Endothelial cell of umbilical vein (primary cell): Measurements from ENCODE around the gene LCMT1. TPM values are rescaled to one million over a fixed set of nuclear protein-coding genes. Genes with fewer than 3 reads are reported as not detected.

Source experiments
- BruUV-seq: library from RNA; stranded (reverse); fragments of 400-500 nt; replicated peaks from 2 replicates; lab custom pipeline; 2021; lab: Mats Ljungman, UMichigan
- CTCF ChIA-PET: fragments of 300-600, 350-600 bp; sonication (Branson Sonifier 250); formaldehyde crosslinking; loops from one replicate; lab custom pipeline; 2021; ENCODE audit warnings: antibody characterized with exemption, inconsistent platforms; lab: Charles Lee
- POLR2A ChIA-PET: fragments of 300-600, 350-600 bp; sonication (Branson Sonifier 250); formaldehyde crosslinking; loops from one replicate; lab custom pipeline; 2021; ENCODE audit warnings: antibody characterized with exemption, inconsistent platforms; lab: Charles Lee
- DNase-seq: peaks from one replicate; pipeline ENCODE4 v3.0.0-alpha.2; 2011; ENCODE audit warnings: low read depth, low spot score
- FAIRE-seq: peaks from 2 replicates; lab custom pipeline; 2011; peaks lifted over from hg19 to GRCh38; lab: Jason Lieb, UNC
- H2AFZ ChIP-seq: 2 replicates; pipeline ENCODE4 v1.6.0; 2012; ENCODE audit warnings: low read depth, low read length, control low read depth, inconsistent platforms
- H3K27ac ChIP-seq: 2 replicates; pipeline ENCODE4 v1.5.1; 2011; ENCODE audit warnings: low read depth, mild to moderate bottlenecking, control low read depth, low read length, moderate library complexity; ENCODE audit not compliant: insufficient read depth
- H3K27me3 ChIP-seq, 2 experiments: 2 replicates each; pipeline versions ENCODE4 v1.6.0 to v1.6.1; 2011; ENCODE audit warnings: low read length in 2 of 2, mixed read lengths in 1 of 2; ENCODE audit not compliant: control insufficient read depth in 2 of 2, insufficient read depth in 2 of 2
- H3K36me3 ChIP-seq, 2 experiments: 2 replicates in 1 of 2; 3 replicates in 1 of 2; pipeline ENCODE4 v1.5.1; 2011; ENCODE audit warnings: low read length in 2 of 2, mild to moderate bottlenecking in 1 of 2, moderate library complexity in 1 of 2; ENCODE audit not compliant: control insufficient read depth in 2 of 2, insufficient read depth in 2 of 2; ENCODE audit errors: extremely low read depth in 1 of 2
- H3K4me1 ChIP-seq: 3 replicates; pipeline ENCODE4 v1.5.1; 2011; ENCODE audit warnings: mild to moderate bottlenecking, low read length; ENCODE audit not compliant: control insufficient read depth, insufficient read depth; ENCODE audit errors: extremely low read depth
- H3K4me2 ChIP-seq: 2 replicates; pipeline ENCODE4 v1.6.1; 2011; ENCODE audit warnings: low read length, control low read depth, mixed read lengths; ENCODE audit not compliant: insufficient read depth
- H3K4me3 ChIP-seq, 3 experiments: fragments of 200-600 bp in 1 of 3; sonication (generic), shearing (Covaris generic) in 1 of 3; replicated peaks in 1 of 3; 2 replicates each; pipeline ENCODE4 v1.5.1; 2011 to 2016; ENCODE audit warnings: control low read depth in 3 of 3, low read length in 3 of 3, mild to moderate bottlenecking in 2 of 3, inconsistent platforms in 1 of 3, low read depth in 1 of 3, moderate library complexity in 1 of 3; ENCODE audit not compliant: insufficient read depth in 1 of 3
- H3K79me2 ChIP-seq: 2 replicates; pipeline ENCODE4 v1.6.0; 2012; ENCODE audit warnings: low read length, inconsistent platforms; ENCODE audit not compliant: control insufficient read depth, insufficient read depth
- H3K9ac ChIP-seq: replicated peaks from 2 replicates; pipeline ENCODE3; 2011; ENCODE audit warnings: low read length, control low read depth; ENCODE audit not compliant: insufficient read depth; ENCODE audit errors: extremely low read depth
- H3K9me1 ChIP-seq: replicated peaks from 3 replicates; pipeline ENCODE4 v1.6.0; 2011; ENCODE audit warnings: mild to moderate bottlenecking, low read length; ENCODE audit not compliant: control insufficient read depth, insufficient read depth; ENCODE audit errors: extremely low read depth
- H3K9me3 ChIP-seq: replicated peaks from 2 replicates; pipeline ENCODE4 v1.5.1; 2012; ENCODE audit warnings: low read length, inconsistent platforms; ENCODE audit not compliant: control insufficient read depth, insufficient read depth
- H4K20me1 ChIP-seq: replicated peaks from 2 replicates; pipeline ENCODE3; 2011; ENCODE audit warnings: mild to moderate bottlenecking, low read length; ENCODE audit not compliant: control insufficient read depth, insufficient read depth; ENCODE audit errors: extremely low read depth
- EZH2 ChIP-seq: IDR thresholded peaks from 2 replicates; pipeline ENCODE4 v1.6.1; 2012; ENCODE audit warnings: borderline replicate concordance, low read depth, mild to moderate bottlenecking, moderate library complexity, low read length, inconsistent platforms; ENCODE audit not compliant: severe bottlenecking
- FOS ChIP-seq: IDR thresholded peaks from 2 replicates; pipeline ENCODE4 v1.6.1; 2011; ENCODE audit warnings: mild to moderate bottlenecking, low read length, moderate library complexity, borderline replicate concordance; ENCODE audit not compliant: insufficient read depth
- GATA2 ChIP-seq: IDR thresholded peaks from 2 replicates; pipeline ENCODE4 v1.7.0; 2011; ENCODE audit warnings: low read depth, mild to moderate bottlenecking, moderate library complexity, mixed read lengths, low read length; ENCODE audit not compliant: insufficient read length, insufficient read depth
- JUN ChIP-seq: IDR thresholded peaks from 2 replicates; pipeline ENCODE4 v1.6.1; 2011; ENCODE audit warnings: borderline replicate concordance, low read depth; ENCODE audit not compliant: insufficient read length, insufficient read depth
- MYC ChIP-seq: IDR thresholded peaks from one replicate; pipeline ENCODE4 v1.6.1; 2011; ENCODE audit warnings: mild to moderate bottlenecking, low read depth, low read length
- POLR2A ChIP-seq: IDR thresholded peaks from 2 replicates; pipeline ENCODE4 v1.6.1; 2012; ENCODE audit warnings: low read depth, mild to moderate bottlenecking, control low read depth, low read length
- POLR2AphosphoS5 ChIP-seq: IDR thresholded peaks from 2 replicates; pipeline ENCODE4 v1.6.1; 2012; ENCODE audit warnings: low read depth, mild to moderate bottlenecking, control low read depth, low read length, moderate library complexity; ENCODE audit not compliant: insufficient read depth
- dilution Hi-C: fragments of 300-500 bp; cut with MboI; formaldehyde crosslinking; loops from one replicate; pipeline ENCODE4 v1.15.0; 2019; ENCODE audit warnings: low sequenced_read_pairs; ENCODE audit not compliant: extremely low pct_ligation_motif_present
- intact Hi-C: fragments of 100-400 bp; cut with micrococcal nuclease; formaldehyde crosslinking; loops from one replicate; pipeline ENCODE4 v1.10.0; 2022
- polyA plus RNA-seq, 4 experiments: library from polyadenylated mRNA; depleted of rRNA in 3 of 4; stranded (reverse) in 3 of 4; unstranded in 1 of 4; fragments of >200 nt; gene quantifications; 2 replicates each; pipeline versions ENCODE4 v1.2.1 to v1.2.3, GENCODE V29; 2011 to 2012; ENCODE audit warnings: missing spikeins in 1 of 4
- total RNA-seq: library from RNA; stranded (reverse); gene quantifications from 2 replicates; pipeline ENCODE4 v1.2.3, GENCODE V29; 2021
- TF ChIP-seq, protein P1 (sequence below): IDR thresholded peaks from 2 replicates; pipeline ENCODE4 v1.6.1; 2011; ENCODE audit not compliant: insufficient read depth, insufficient read length
- TF ChIP-seq, protein P2 (sequence below), 2 donors: IDR thresholded peaks; 1 replicate in 1 of 2; 2 replicates in 1 of 2; pipeline ENCODE4 v1.5.1; 2011; ENCODE audit warnings: low read length in 2 of 2, mild to moderate bottlenecking in 2 of 2, moderate library complexity in 2 of 2, control low read depth in 1 of 2, inconsistent platforms in 1 of 2, low read depth in 1 of 2; ENCODE audit not compliant: insufficient read depth in 1 of 2; ENCODE audit errors: extremely low read depth in 1 of 2

Gene LCMT1
- total and polyA plus RNA-seq, 2 donors (not counting 3 experiments of a cell fraction or from before 2014, with no cell fraction given), result 23.5 to 36.2 TPM

DNA sequence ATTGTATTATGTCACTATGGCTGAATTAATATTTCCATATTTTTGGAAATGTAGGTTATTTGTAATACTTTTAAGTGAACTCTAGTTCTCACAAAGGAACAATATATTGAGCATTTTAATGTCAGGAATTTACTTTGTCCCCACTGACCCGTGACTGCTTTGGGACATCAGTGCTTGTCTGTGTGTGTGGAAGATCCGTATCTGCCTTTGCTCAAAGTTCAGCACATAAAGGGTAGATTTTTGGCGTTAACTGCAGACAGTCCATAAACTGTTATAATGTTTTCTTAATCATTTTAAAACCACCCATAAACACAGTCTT is 65.9 kb downstream of the LCMT1 start:
- no peak for DNase-seq
- Histone ChIP-seq H3K27me3 (no peaks in the 10 kb centered on the region), H3K27ac (no peak overlapping the region), H4K20me1 (no peaks in the 10 kb centered on the region), H3K36me3 (peaks cover 0 to 6% of the 10 kb centered on the region in 2 experiments), H3K79me2 (no peaks in the 10 kb centered on the region), H2AFZ (no peak overlapping the region), H3K9ac (no peak overlapping the region), H3K9me1 (no peaks in the 10 kb centered on the region), H3K9me3 (no peaks in the 10 kb centered on the region), H3K4me3 (no peak overlapping the region), H3K4me2 (no peak overlapping the region), H3K4me1 (no peaks in the 10 kb centered on the region)
- dilution Hi-C loops, result no loop called here
- POLR2A ChIA-PET, result no interaction called here
- CTCF ChIA-PET, result interaction anchor here (0.9 kb wide), 1 partner anchor 48 kb away, joined by 3 read pairs; no protein-coding TSS in a partner anchor
- TF ChIP-seq POLR2AphosphoS5, result no peak
- no peak for TF ChIP-seq MYC
- TF ChIP-seq, protein P1, sequence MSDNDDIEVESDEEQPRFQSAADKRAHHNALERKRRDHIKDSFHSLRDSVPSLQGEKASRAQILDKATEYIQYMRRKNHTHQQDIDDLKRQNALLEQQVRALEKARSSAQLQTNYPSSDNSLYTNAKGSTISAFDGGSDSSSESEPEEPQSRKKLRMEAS, result no peak
- TF ChIP-seq FOS, result no peak
- TF ChIP-seq JUN, result no peak
- TF ChIP-seq EZH2, result no peak
- TF ChIP-seq, protein P2, sequence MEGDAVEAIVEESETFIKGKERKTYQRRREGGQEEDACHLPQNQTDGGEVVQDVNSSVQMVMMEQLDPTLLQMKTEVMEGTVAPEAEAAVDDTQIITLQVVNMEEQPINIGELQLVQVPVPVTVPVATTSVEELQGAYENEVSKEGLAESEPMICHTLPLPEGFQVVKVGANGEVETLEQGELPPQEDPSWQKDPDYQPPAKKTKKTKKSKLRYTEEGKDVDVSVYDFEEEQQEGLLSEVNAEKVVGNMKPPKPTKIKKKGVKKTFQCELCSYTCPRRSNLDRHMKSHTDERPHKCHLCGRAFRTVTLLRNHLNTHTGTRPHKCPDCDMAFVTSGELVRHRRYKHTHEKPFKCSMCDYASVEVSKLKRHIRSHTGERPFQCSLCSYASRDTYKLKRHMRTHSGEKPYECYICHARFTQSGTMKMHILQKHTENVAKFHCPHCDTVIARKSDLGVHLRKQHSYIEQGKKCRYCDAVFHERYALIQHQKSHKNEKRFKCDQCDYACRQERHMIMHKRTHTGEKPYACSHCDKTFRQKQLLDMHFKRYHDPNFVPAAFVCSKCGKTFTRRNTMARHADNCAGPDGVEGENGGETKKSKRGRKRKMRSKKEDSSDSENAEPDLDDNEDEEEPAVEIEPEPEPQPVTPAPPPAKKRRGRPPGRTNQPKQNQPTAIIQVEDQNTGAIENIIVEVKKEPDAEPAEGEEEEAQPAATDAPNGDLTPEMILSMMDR (IDR thresholded peaks at IDR 0.05; ENCODE audit: extremely low read depth in 1 of 2, insufficient read depth in 1 of 2, low read depth in 1 of 2, low read length in 2 of 2), result no peak
- TF ChIP-seq GATA2, result no peak
- TF ChIP-seq POLR2A, result no peak
- intact Hi-C loops, result no loop called here
- FAIRE-seq, result no peak
- BruUV-seq, result no TSS peak
